Immature natural killer cell (primary cell): ENCODE results near the gene CD36. TPM values are rescaled to one million over a fixed set of nuclear protein-coding genes. Genes with fewer than 3 reads are reported as not detected.

ENCODE experiments used
- DNase-seq, 3 donors: peaks; one replicate each; pipeline ENCODE4 v3.0.0; 2022; ENCODE audit warnings: mixed read lengths in 1 of 3
- H3K27ac Mint-ChIP-seq, 6 donors: one replicate each; pipeline ENCODE4 v1.8.0; 2020; ENCODE audit warnings: mixed read lengths in 6 of 6, mild to moderate bottlenecking in 5 of 6, inconsistent platforms in 4 of 6, moderate library complexity in 3 of 6
- H3K27me3 Mint-ChIP-seq, 3 donors: one replicate each; pipeline ENCODE4 v1.8.0; 2020 to 2021; ENCODE audit warnings: low read depth in 3 of 3, mild to moderate bottlenecking in 3 of 3, mixed read lengths in 3 of 3, moderate library complexity in 3 of 3, inconsistent platforms in 1 of 3
- H3K36me3 Mint-ChIP-seq, 3 donors: one replicate each; pipeline ENCODE4 v1.8.0; 2020; ENCODE audit warnings: mixed read lengths in 3 of 3, inconsistent platforms in 2 of 3, mild to moderate bottlenecking in 2 of 3
- H3K4me1 Mint-ChIP-seq, 2 donors: one replicate each; pipeline ENCODE4 v1.8.0; 2020; ENCODE audit warnings: inconsistent platforms in 2 of 2, mild to moderate bottlenecking in 2 of 2, mixed read lengths in 2 of 2, moderate library complexity in 1 of 2
- H3K4me3 Mint-ChIP-seq, 5 donors: one replicate each; pipeline ENCODE4 v1.8.0; 2020; ENCODE audit warnings: mild to moderate bottlenecking in 5 of 5, mixed read lengths in 5 of 5, inconsistent platforms in 3 of 5, moderate library complexity in 3 of 5
- H3K9me3 Mint-ChIP-seq, 6 donors: one replicate each; pipeline ENCODE4 v1.8.0; 2020; ENCODE audit warnings: mild to moderate bottlenecking in 6 of 6, mixed read lengths in 6 of 6, inconsistent platforms in 4 of 6, moderate library complexity in 3 of 6
- polyA plus RNA-seq, 3 donors: library from polyadenylated mRNA; unstranded; fragments of 300-500 nt; fragmentation: Illumina TruSeq; gene quantifications; one replicate each; pipeline ENCODE4 v1.2.3, GENCODE V29; 2021

Gene CD36
- polyA plus RNA-seq, 3 donors from 2014 or later, result 2.0 to 11.4 (median 10.5) TPM

GRCh38 chr7:80634505-80634904 lies 3.9 kb upstream of the CD36 start:
- no peaks in the 10 kb centered on the region for H3K36me3 Mint-ChIP-seq
- H3K4me3 Mint-ChIP-seq, result no peak overlapping the region
- DNase-seq, result no peak
- peaks cover 0 to 15% (median under 1%) of the 10 kb centered on the region in 6 donors for H3K9me3 Mint-ChIP-seq
- no peak overlapping the region for H3K27ac Mint-ChIP-seq
- H3K4me1 Mint-ChIP-seq, result no peaks in the 10 kb centered on the region
- H3K27me3 Mint-ChIP-seq, result no peaks in the 10 kb centered on the region

- peaks cover 0 to 20% (median under 1%) of the 10 kb centered on the region in 6 donors for H3K9me3 Mint-ChIP-seq
- no peaks in the 10 kb centered on the region for H3K36me3 Mint-ChIP-seq
- no peak for DNase-seq
- H3K4me3 Mint-ChIP-seq, result no peak overlapping the region
- no peaks in the 10 kb centered on the region for H3K4me1 Mint-ChIP-seq
- H3K27ac Mint-ChIP-seq, result no peak overlapping the region
- H3K27me3 Mint-ChIP-seq, result no peaks in the 10 kb centered on the region
Measured at GRCh38 chr7:80635533-80635932, 2.9 kb upstream of the CD36 start.

GRCh38 chr7:80635998-80636397 lies 2.4 kb upstream of the CD36 start:
- H3K4me3 Mint-ChIP-seq, result no peak overlapping the region
- H3K27ac Mint-ChIP-seq, result no peak overlapping the region
- H3K4me1 Mint-ChIP-seq, result no peaks in the 10 kb centered on the region
- no peaks in the 10 kb centered on the region for H3K36me3 Mint-ChIP-seq
- peaks cover 0 to 16% (median 0%) of the 10 kb centered on the region in 6 donors for H3K9me3 Mint-ChIP-seq
- H3K27me3 Mint-ChIP-seq, result no peaks in the 10 kb centered on the region
- no peak for DNase-seq

GRCh38 chr7:80636709-80637108 lies 1.7 kb upstream of the CD36 start:
- no peak overlapping the region for H3K4me3 Mint-ChIP-seq
- H3K4me1 Mint-ChIP-seq, result no peaks in the 10 kb centered on the region

GRCh38 chr7:80637454-80637853 lies 988 bp upstream of the CD36 start:
- no peaks in the 10 kb centered on the region for H3K4me1 Mint-ChIP-seq
- peaks cover 0 to 2% (median 0%) of the 10 kb centered on the region in 3 donors for H3K27me3 Mint-ChIP-seq
- peaks cover 0 to 11% (median under 1%) of the 10 kb centered on the region in 6 donors for H3K9me3 Mint-ChIP-seq
- no peak overlapping the region for H3K27ac Mint-ChIP-seq
- no peaks in the 10 kb centered on the region for H3K36me3 Mint-ChIP-seq
- H3K4me3 Mint-ChIP-seq, result no peak overlapping the region
- DNase-seq, result no peak

More at GRCh38 chr7:80636709-80637108, 1.7 kb upstream of the CD36 start:
- no peak for DNase-seq
- Mint-ChIP-seq H3K9me3 (peaks cover 0 to 11% (median under 1%) of the 10 kb centered on the region in 6 donors), H3K27me3 (no peaks in the 10 kb centered on the region), H3K27ac (no peak overlapping the region), H3K36me3 (no peaks in the 10 kb centered on the region)

GRCh38 chr7:80639011-80639410 lies 569 bp downstream of the CD36 start:
- Mint-ChIP-seq H3K9me3 (peaks cover 0 to 6% (median under 1%) of the 10 kb centered on the region in 6 donors), H3K27ac (no peak overlapping the region), H3K4me3 (no peak overlapping the region), H3K27me3 (peaks cover 0 to 2% (median 0%) of the 10 kb centered on the region in 3 donors), H3K4me1 (no peaks in the 10 kb centered on the region), H3K36me3 (no peaks in the 10 kb centered on the region)
- DNase-seq, result no peak

- DNase-seq, result no peak
- peaks cover 0 to 6% (median 0%) of the 10 kb centered on the region in 6 donors for H3K9me3 Mint-ChIP-seq
- H3K27ac Mint-ChIP-seq, result no peak overlapping the region
- no peaks in the 10 kb centered on the region for H3K4me1 Mint-ChIP-seq
- no peak overlapping the region for H3K4me3 Mint-ChIP-seq
- H3K27me3 Mint-ChIP-seq, result peaks cover 0 to 2% (median 0%) of the 10 kb centered on the region in 3 donors
- no peaks in the 10 kb centered on the region for H3K36me3 Mint-ChIP-seq
Measured at GRCh38 chr7:80640846-80641245, 2.4 kb downstream of the CD36 start.

GRCh38 chr7:80641548-80641947 lies 3.1 kb downstream of the CD36 start:
- H3K9me3 Mint-ChIP-seq, result peaks cover 0 to 6% (median 0%) of the 10 kb centered on the region in 6 donors
- peaks cover 0 to 2% (median 0%) of the 10 kb centered on the region in 3 donors for H3K27me3 Mint-ChIP-seq
- no peaks in the 10 kb centered on the region for H3K36me3 Mint-ChIP-seq
- H3K4me3 Mint-ChIP-seq, result no peak overlapping the region
- no peaks in the 10 kb centered on the region for H3K4me1 Mint-ChIP-seq
- DNase-seq, result no peak
- no peak overlapping the region for H3K27ac Mint-ChIP-seq

- Mint-ChIP-seq H3K4me3 (no peak overlapping the region), H3K9me3 (peaks cover 0 to 6% (median 0%) of the 10 kb centered on the region in 6 donors), H3K27me3 (peaks cover 0 to 2% (median 0%) of the 10 kb centered on the region in 3 donors), H3K27ac (no peak overlapping the region), H3K36me3 (no peaks in the 10 kb centered on the region), H3K4me1 (no peaks in the 10 kb centered on the region)
- no peak for DNase-seq
Measured at GRCh38 chr7:80642871-80643270, 4.4 kb downstream of the CD36 start.

- H3K27ac Mint-ChIP-seq, result no peak overlapping the region
- no peaks in the 10 kb centered on the region for H3K4me1 Mint-ChIP-seq
- H3K27me3 Mint-ChIP-seq, result peaks cover 0 to 2% (median 0%) of the 10 kb centered on the region in 3 donors
- H3K36me3 Mint-ChIP-seq, result no peaks in the 10 kb centered on the region
- no peak for DNase-seq
- H3K4me3 Mint-ChIP-seq, result no peak overlapping the region
- peaks cover 0 to 6% (median 0%) of the 10 kb centered on the region in 6 donors for H3K9me3 Mint-ChIP-seq
Measured at GRCh38 chr7:80643336-80643915, 5.0 kb downstream of the CD36 start.

- Mint-ChIP-seq H3K27ac (no peak overlapping the region), H3K36me3 (no peaks in the 10 kb centered on the region), H3K4me3 (no peak overlapping the region), H3K27me3 (peaks cover 0 to 2% (median 0%) of the 10 kb centered on the region in 3 donors), H3K4me1 (no peaks in the 10 kb centered on the region), H3K9me3 (peaks cover 0 to 6% (median 0%) of the 10 kb centered on the region in 6 donors)
- no peak for DNase-seq
Measured at GRCh38 chr7:80644054-80644453, 5.6 kb downstream of the CD36 start.

- Mint-ChIP-seq H3K9me3 (peaks cover 0 to 6% (median 0%) of the 10 kb centered on the region in 6 donors), H3K36me3 (no peaks in the 10 kb centered on the region), H3K27ac (no peak overlapping the region), H3K4me1 (no peaks in the 10 kb centered on the region), H3K4me3 (no peak overlapping the region), H3K27me3 (peaks cover 0 to 2% (median 0%) of the 10 kb centered on the region in 3 donors)
- DNase-seq, result no peak
Measured at GRCh38 chr7:80646083-80646865, 7.8 kb downstream of the CD36 start.

- Mint-ChIP-seq H3K27ac (no peak overlapping the region), H3K4me1 (no peaks in the 10 kb centered on the region), H3K27me3 (no peaks in the 10 kb centered on the region), H3K9me3 (no peaks in the 10 kb centered on the region), H3K36me3 (no peaks in the 10 kb centered on the region), H3K4me3 (no peak overlapping the region)
- DNase-seq, result no peak
Measured at GRCh38 chr7:80647436-80647835, 9.0 kb downstream of the CD36 start.

GRCh38 chr7:80648031-80648600 lies 9.7 kb downstream of the CD36 start:
- DNase-seq, result no peak
- H3K9me3 Mint-ChIP-seq, result peaks cover 0 to 2% (median 0%) of the 10 kb centered on the region in 6 donors

More at GRCh38 chr7:80648031-80648600, 9.7 kb downstream of the CD36 start:
- no peaks in the 10 kb centered on the region for H3K27me3 Mint-ChIP-seq
- no peaks in the 10 kb centered on the region for H3K4me1 Mint-ChIP-seq
- H3K36me3 Mint-ChIP-seq, result no peaks in the 10 kb centered on the region
- H3K27ac Mint-ChIP-seq, result no peak overlapping the region
- no peak overlapping the region for H3K4me3 Mint-ChIP-seq
